ENCODE data around the gene PSEN1.
A peak's percentile ranks its signal among the peaks of the same experiment; 100 is the strongest.
"Not testable (repeated sequence)": the region's sequence is repeated elsewhere in the genome, so short reads cannot be mapped to it uniquely, and the experiment has no call there.

Gene PSEN1

DNA sequence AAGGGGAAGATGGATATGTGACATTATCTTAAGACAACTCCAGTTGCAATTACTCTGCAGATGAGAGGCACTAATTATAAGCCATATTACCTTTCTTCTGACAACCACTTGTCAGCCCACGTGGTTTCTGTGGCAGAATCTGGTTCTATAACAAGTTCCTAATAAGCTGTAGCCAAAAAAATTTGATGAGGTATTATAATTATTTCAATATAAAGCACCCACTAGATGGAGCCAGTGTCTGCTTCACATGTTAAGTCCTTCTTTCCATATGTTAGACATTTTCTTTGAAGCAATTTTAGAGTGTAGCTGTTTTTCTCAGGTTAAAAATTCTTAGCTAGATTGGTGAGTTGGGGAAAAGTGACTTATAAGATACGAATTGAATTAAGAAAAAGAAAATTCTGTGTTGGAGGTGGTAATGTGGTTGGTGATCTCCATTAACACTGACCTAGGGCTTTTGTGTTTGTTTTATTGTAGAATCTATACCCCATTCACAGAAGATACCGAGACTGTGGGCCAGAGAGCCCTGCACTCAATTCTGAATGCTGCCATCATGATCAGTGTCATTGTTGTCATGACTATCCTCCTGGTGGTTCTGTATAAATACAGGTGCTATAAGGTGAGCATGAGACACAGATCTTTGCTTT is 36.9 kb downstream of the PSEN1 start:
- TF ChIP-seq ZFX (IDR thresholded peaks at IDR 0.05; ENCODE audit: borderline replicate concordance) = no peak
- TF ChIP-seq, protein P1, sequence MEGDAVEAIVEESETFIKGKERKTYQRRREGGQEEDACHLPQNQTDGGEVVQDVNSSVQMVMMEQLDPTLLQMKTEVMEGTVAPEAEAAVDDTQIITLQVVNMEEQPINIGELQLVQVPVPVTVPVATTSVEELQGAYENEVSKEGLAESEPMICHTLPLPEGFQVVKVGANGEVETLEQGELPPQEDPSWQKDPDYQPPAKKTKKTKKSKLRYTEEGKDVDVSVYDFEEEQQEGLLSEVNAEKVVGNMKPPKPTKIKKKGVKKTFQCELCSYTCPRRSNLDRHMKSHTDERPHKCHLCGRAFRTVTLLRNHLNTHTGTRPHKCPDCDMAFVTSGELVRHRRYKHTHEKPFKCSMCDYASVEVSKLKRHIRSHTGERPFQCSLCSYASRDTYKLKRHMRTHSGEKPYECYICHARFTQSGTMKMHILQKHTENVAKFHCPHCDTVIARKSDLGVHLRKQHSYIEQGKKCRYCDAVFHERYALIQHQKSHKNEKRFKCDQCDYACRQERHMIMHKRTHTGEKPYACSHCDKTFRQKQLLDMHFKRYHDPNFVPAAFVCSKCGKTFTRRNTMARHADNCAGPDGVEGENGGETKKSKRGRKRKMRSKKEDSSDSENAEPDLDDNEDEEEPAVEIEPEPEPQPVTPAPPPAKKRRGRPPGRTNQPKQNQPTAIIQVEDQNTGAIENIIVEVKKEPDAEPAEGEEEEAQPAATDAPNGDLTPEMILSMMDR (IDR thresholded peaks at IDR 0.05) = peak; percentile 78

DNA sequence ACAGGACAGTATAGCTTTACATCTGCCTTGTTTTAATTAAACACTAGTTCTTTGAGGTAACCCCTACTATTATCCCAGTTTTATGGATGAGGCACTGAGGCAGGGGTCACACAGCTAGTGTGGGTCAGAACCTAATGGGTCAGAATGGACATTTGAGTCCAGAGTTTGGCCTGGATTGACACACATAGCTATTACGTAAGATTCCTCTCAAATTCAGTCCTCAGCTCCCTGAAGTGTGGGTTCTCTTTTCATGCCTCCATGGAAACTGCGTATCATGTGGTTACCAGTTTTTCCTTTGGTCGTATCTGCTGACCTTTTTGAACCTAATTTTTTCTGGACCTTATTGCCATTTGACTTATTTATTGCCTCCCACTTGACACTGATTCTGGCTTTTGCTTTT is 40.4 kb downstream of the PSEN1 start:
- no peak overlapping the region for H3K27ac ChIP-seq
- TF ChIP-seq ZFX (IDR thresholded peaks at IDR 0.05; ENCODE audit: borderline replicate concordance) = no peak
- TF ChIP-seq, protein P1 (IDR thresholded peaks at IDR 0.05) = no peak

More for the DNA sequence above, 36.9 kb downstream of the PSEN1 start:
- H3K27ac ChIP-seq = no peak overlapping the region

DNA sequence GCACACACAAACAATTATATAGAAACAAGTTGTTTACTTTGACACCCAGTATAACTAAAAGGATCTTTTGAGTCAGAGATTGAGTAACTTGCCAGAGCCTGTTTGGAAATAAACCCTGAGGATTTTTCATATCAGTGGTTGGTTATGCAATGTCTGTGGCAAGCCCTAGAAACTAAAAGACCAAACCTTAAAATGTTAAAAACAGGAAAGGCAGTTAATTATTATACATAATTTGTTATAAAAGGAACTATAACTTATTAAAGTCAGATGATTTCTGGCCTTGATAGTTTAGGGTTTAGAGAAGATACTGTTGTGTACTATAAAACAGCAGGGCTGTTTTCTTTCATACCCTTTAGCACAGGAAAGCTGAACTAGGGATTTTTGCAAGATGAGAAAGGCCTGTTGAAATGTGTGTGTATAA is 44.1 kb downstream of the PSEN1 start:
- TF ChIP-seq, protein P1 (IDR thresholded peaks at IDR 0.05) = no peak
- no peak for TF ChIP-seq ZFX (IDR thresholded peaks at IDR 0.05; ENCODE audit: borderline replicate concordance)
- H3K27ac ChIP-seq = no peak overlapping the region

DNA sequence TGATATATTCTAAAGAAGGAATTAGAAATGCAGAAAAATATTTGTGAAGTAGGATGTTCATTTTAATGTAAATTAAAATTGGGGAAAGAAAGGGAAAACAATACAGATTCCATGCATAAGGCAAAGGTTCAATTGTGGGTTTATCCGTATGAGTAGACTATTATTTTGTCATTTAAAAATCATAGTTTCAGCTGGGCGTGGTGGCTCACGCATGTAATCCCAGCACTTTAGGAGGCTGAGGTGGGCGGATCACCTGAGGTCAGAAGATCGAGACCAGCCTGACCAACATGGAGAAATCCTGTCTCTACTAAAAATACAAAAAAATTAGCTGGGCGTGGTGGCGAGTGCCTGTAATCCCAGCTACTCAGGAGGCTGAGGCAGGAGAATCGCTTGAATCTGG is 44.7 kb downstream of the PSEN1 start:
- not testable (repeated sequence) for H3K27ac ChIP-seq

DNA sequence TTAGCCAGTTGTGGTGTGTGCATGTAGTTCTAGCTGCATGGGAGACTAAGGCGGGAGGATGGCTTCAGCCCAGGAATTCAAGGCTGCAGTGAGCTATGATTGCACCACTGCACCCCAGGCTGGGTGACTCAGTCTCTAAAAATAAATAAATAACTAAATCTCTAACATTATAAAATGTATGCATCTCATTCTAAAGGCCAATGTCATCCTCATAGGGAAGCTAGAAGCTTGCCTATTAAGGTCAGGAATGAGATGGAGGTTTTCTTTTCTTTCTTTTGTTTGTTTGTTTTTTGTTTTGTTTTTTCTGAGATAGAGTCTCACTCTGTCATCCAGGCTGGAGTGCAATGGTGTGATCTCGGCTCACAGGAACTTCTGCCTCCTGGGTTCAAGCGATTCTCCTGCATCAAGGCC is 52.2 kb downstream of the PSEN1 start:
- no peak for TF ChIP-seq ZFX (IDR thresholded peaks at IDR 0.05; ENCODE audit: borderline replicate concordance)
- TF ChIP-seq, protein P1 (IDR thresholded peaks at IDR 0.05) = no peak
- no peak overlapping the region for H3K27ac ChIP-seq

DNA sequence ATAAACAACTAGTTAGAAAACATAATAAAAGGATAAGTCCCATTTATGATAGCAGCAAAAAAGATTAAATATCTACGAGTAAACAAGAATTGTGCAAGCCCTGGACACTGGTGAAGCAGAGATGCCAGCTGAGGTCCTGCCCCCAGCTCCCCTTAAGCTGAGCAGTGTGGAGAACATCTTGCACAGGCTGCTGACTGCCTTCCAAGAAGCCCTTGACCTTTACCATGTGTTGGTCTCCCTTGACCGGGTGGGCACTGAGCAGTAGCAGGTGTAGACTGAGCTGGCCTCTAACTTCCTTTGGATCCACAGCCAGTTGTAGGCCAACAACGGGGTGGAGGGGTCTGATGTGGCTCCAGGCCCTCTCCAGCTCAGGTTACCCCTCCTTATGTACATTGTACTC is 53.3 kb downstream of the PSEN1 start:
- TF ChIP-seq, protein P1 (IDR thresholded peaks at IDR 0.05) = no peak
- no peak for TF ChIP-seq ZFX (IDR thresholded peaks at IDR 0.05; ENCODE audit: borderline replicate concordance)
- H3K27ac ChIP-seq = no peak overlapping the region

DNA sequence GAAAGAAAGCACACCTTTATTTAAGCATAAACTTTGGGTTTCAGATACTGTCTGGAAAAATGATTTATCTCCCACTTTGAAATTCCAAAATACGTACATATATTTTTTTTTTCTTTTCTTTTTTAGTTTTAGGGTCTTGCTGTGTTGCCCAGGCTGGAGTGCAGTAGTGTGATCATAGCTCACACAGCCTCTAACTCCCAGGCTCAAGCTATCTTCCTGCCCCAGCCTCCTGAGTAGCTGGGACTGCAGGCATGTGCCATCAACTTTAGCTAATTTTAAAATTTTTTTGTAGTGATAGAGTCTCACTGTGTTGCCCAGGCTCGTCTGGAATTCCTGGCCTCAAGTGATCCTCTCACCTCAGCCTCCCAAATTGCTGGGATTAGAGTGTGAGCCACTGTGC is 55.1 kb downstream of the PSEN1 start:
- TF ChIP-seq, protein P1 (IDR thresholded peaks at IDR 0.05) = no peak
- TF ChIP-seq ZFX (IDR thresholded peaks at IDR 0.05; ENCODE audit: borderline replicate concordance) = no peak
- no peak overlapping the region for H3K27ac ChIP-seq

DNA sequence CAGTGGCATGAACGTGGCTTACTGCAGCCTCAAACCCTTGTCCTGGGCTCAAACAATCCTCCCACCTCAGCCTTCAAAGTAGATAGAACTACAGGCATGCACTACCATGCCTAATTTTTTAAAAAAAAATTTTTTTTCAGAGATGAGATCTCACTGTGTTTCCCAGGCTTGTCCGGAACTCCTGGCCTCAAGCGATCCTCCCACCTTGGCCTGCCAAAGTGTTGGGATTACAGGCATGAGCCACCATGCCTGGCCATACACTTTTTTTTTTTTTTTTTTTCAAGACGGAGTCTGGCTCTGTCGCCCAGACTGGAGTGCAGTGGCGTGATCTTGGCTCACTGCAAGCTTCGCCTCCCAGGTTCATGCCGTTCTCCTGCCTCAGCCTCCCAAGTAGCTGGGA is 58.0 kb downstream of the PSEN1 start:
- H3K27ac ChIP-seq = not testable (repeated sequence)

All from 22Rv1 (cell line).